PC-9 (cell line): ENCODE measurements around the gene GALNT9.

Source experiments
- EZH2 ChIP-seq: fragments of 200-600 bp; sonication (generic); IDR thresholded peaks from 2 replicates; pipeline ENCODE4 v1.8.0; 2017; ENCODE audit warnings: antibody characterized with exemption, low read depth
- TF ChIP-seq, protein P1 (sequence below): fragments of 200-600 bp; sonication (generic); conservative IDR thresholded peaks from 2 replicates; pipeline ENCODE4 v1.6.1; 2017; ENCODE audit warnings: mixed run types, antibody characterized with exemption, mild to moderate bottlenecking, moderate library complexity

DNA sequence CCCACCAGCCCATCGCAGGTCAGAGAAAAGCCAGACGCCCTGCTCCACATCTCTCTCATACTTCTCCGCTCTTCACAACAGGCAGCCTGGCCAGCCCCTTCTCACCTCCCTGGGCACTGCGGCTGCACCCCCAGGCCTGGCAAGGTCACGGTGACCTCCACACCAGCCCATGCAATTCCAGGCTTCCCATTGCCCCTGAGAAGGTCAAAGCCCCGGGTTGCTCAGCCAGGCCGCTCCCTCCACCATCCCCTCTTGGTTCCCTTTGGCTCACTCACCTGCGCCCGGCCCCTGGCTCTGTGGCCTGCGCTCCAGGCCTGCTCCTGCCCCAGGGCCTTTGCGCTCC, 55.4 kb downstream of the GALNT9 start:
- TF ChIP-seq, protein P1, sequence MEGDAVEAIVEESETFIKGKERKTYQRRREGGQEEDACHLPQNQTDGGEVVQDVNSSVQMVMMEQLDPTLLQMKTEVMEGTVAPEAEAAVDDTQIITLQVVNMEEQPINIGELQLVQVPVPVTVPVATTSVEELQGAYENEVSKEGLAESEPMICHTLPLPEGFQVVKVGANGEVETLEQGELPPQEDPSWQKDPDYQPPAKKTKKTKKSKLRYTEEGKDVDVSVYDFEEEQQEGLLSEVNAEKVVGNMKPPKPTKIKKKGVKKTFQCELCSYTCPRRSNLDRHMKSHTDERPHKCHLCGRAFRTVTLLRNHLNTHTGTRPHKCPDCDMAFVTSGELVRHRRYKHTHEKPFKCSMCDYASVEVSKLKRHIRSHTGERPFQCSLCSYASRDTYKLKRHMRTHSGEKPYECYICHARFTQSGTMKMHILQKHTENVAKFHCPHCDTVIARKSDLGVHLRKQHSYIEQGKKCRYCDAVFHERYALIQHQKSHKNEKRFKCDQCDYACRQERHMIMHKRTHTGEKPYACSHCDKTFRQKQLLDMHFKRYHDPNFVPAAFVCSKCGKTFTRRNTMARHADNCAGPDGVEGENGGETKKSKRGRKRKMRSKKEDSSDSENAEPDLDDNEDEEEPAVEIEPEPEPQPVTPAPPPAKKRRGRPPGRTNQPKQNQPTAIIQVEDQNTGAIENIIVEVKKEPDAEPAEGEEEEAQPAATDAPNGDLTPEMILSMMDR, result no peak
- no peak for TF ChIP-seq EZH2
